K562 (cell line): ENCODE measurements around the gene TNPO3.

Experiments used
- ARNT ChIP-seq, 2 experiments: fragments of 450-650 bp; IDR thresholded peaks; 2 replicates each; pipeline ENCODE4 v1.6.1; 2016; ENCODE audit warnings: mild to moderate bottlenecking in 1 of 2
- EZH2 ChIP-seq: IDR thresholded peaks from 2 replicates; pipeline ENCODE4 v1.6.1; 2012; ENCODE audit warnings: low read depth, mild to moderate bottlenecking, inconsistent platforms, low read length, borderline replicate concordance
- GATA2 ChIP-seq: sonication (generic); formaldehyde crosslinking; IDR thresholded peaks from 2 replicates; pipeline ENCODE4 v1.4.0; 2020; ENCODE audit warnings: mild to moderate bottlenecking, missing genetic modification reagents
- HCFC1 ChIP-seq: IDR thresholded peaks from 2 replicates; pipeline ENCODE4 v1.6.1; 2012; ENCODE audit warnings: low read depth, low read length, improper control_type of control experiment
- KLF16 ChIP-seq: IDR thresholded peaks from 2 replicates; pipeline ENCODE4 v1.6.1; 2016; ENCODE audit warnings: antibody characterized with exemption
- SMARCA5 ChIP-seq: fragments of 450-650 bp; IDR thresholded peaks from 2 replicates; pipeline ENCODE4 v1.6.1; 2016
- TAF1 ChIP-seq: IDR thresholded peaks from 2 replicates; pipeline ENCODE4 v1.6.1; 2011; ENCODE audit warnings: mild to moderate bottlenecking, low read length, moderate library complexity; ENCODE audit not compliant: insufficient read depth, control insufficient read depth, severe bottlenecking; ENCODE audit errors: extremely low read depth
- XRCC4 ChIP-seq: IDR thresholded peaks from one replicate; pipeline ENCODE4 v1.6.1; 2011; ENCODE audit not compliant: insufficient read depth, insufficient read length; ENCODE audit errors: extremely low read depth
- ZNF644 ChIP-seq: fragments of 200-800 bp; sonication (Bioruptor generic); IDR thresholded peaks from 2 replicates; pipeline ENCODE4 v1.6.1; 2016; ENCODE audit warnings: low read depth, missing genetic modification characterization, missing compliant biosample characterization
- TF ChIP-seq, protein P1 (sequence below), 3 experiments: IDR thresholded peaks in 2 of 3; conservative IDR thresholded peaks in 1 of 3; 2 replicates each; pipeline ENCODE4 v1.5.1; 2011 to 2012; ENCODE audit warnings: low read length in 3 of 3, mild to moderate bottlenecking in 3 of 3, control low read depth in 2 of 3, improper control_type of control experiment in 1 of 3, inconsistent platforms in 1 of 3, low read depth in 1 of 3, mixed read lengths in 1 of 3, moderate library complexity in 1 of 3; ENCODE audit not compliant: insufficient read depth in 2 of 3
- TF ChIP-seq, protein P2 (sequence below): sonication (generic); formaldehyde crosslinking; IDR thresholded peaks from 2 replicates; pipeline ENCODE4 v1.8.0; 2022; ENCODE audit warnings: missing genetic modification reagents, mild to moderate bottlenecking, borderline replicate concordance
- TF ChIP-seq, protein P3 (sequence below): fragments of 450-650 bp; IDR thresholded peaks from 2 replicates; pipeline ENCODE4 v1.6.1; 2016; ENCODE audit warnings: antibody characterized with exemption

DNA sequence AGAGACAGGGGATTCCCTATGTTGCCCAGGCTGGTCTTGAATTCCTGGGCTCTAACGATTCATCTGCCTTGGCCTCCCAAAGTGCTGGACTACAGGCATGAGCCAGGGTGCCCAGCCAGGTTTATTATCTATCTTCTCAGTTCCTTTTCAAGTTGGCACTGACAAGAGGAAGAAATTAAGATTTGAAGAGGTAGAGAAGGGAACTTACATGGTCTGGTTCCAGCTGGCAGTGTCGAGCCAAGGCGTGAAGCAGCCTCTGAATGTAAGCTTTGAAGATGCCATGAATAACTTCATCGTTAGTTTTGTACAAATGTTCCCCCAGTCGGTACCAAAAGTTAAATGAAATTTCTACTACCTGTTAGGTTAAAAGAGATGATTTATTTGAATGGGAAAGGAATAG is 57.7 kb downstream of the TNPO3 start:
- TF ChIP-seq, protein P1, sequence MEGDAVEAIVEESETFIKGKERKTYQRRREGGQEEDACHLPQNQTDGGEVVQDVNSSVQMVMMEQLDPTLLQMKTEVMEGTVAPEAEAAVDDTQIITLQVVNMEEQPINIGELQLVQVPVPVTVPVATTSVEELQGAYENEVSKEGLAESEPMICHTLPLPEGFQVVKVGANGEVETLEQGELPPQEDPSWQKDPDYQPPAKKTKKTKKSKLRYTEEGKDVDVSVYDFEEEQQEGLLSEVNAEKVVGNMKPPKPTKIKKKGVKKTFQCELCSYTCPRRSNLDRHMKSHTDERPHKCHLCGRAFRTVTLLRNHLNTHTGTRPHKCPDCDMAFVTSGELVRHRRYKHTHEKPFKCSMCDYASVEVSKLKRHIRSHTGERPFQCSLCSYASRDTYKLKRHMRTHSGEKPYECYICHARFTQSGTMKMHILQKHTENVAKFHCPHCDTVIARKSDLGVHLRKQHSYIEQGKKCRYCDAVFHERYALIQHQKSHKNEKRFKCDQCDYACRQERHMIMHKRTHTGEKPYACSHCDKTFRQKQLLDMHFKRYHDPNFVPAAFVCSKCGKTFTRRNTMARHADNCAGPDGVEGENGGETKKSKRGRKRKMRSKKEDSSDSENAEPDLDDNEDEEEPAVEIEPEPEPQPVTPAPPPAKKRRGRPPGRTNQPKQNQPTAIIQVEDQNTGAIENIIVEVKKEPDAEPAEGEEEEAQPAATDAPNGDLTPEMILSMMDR (IDR thresholded peaks at IDR 0.05 in 2 of 3, conservative IDR thresholded peaks at IDR 0.05 in 1 of 3; ENCODE audit: insufficient read depth in 2 of 3, low read depth in 1 of 3, low read length in 3 of 3), result no peak
- TF ChIP-seq KLF16 (no peak), HCFC1 (no peak), ZNF644 (no peak), GATA2 (no peak), XRCC4 (no peak), EZH2 (no peak), TAF1 (no peak), ARNT (IDR thresholded peaks at IDR 0.05) (no peak), SMARCA5 (no peak)
- TF ChIP-seq, protein P2, sequence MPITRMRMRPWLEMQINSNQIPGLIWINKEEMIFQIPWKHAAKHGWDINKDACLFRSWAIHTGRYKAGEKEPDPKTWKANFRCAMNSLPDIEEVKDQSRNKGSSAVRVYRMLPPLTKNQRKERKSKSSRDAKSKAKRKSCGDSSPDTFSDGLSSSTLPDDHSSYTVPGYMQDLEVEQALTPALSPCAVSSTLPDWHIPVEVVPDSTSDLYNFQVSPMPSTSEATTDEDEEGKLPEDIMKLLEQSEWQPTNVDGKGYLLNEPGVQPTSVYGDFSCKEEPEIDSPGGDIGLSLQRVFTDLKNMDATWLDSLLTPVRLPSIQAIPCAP (CRISPR knock-in tag), result no peak
- TF ChIP-seq, protein P3, sequence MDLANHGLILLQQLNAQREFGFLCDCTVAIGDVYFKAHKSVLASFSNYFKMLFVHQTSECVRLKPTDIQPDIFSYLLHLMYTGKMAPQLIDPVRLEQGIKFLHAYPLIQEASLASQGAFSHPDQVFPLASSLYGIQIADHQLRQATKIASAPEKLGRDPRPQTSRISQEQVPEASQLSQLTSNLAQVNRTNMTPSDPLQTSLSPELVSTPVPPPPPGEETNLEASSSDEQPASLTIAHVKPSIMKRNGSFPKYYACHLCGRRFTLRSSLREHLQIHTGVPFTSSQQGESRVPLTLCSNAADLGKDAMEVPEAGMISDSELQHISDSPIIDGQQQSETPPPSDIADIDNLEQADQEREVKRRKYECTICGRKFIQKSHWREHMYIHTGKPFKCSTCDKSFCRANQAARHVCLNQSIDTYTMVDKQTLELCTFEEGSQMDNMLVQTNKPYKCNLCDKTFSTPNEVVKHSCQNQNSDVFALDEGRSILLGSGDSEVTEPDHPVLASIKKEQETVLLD, result no peak
